NCI-H2107 (cell line): ENCODE data around the gene NHSL1.

Experiments
- DNase-seq: peaks from one replicate; lab custom pipeline; 2025; lab: John Stamatoyannopoulos, UW

Gene NHSL1

GRCh38 chr6:138456401-138456790 is 42.9 kb downstream of the NHSL1 start:
- no peak for DNase-seq

- no peak for DNase-seq
Observed at GRCh38 chr6:138455746-138456400, 43.4 kb downstream of the NHSL1 start.

GRCh38 chr6:138454981-138455706 is 44.1 kb downstream of the NHSL1 start:
- no peak for DNase-seq

- no peak for DNase-seq
Observed at GRCh38 chr6:138451043-138451442, 48.3 kb downstream of the NHSL1 start.

GRCh38 chr6:138450445-138450844 is 48.8 kb downstream of the NHSL1 start:
- no peak for DNase-seq

GRCh38 chr6:138446821-138447220 is 52.5 kb downstream of the NHSL1 start:
- DNase-seq: no peak

GRCh38 chr6:138443979-138444378 is 55.3 kb downstream of the NHSL1 start:
- no peak for DNase-seq

GRCh38 chr6:138442663-138443062 is 56.6 kb downstream of the NHSL1 start:
- DNase-seq: no peak

- no peak for DNase-seq
Observed at GRCh38 chr6:138441965-138442364, 57.3 kb downstream of the NHSL1 start.

- DNase-seq: no peak
Observed at GRCh38 chr6:138440758-138441357, 58.4 kb downstream of the NHSL1 start.

- no peak for DNase-seq
Observed at GRCh38 chr6:138440296-138440695, 59.0 kb downstream of the NHSL1 start.

- no peak for DNase-seq
Observed at GRCh38 chr6:138439546-138439945, 59.7 kb downstream of the NHSL1 start.

GRCh38 chr6:138434925-138435324 is 64.4 kb downstream of the NHSL1 start:
- no peak for DNase-seq

GRCh38 chr6:138434096-138434495 is 65.2 kb downstream of the NHSL1 start:
- DNase-seq: no peak

- DNase-seq: no peak
Observed at GRCh38 chr6:138432063-138432356, 67.3 kb downstream of the NHSL1 start.

GRCh38 chr6:138431256-138432062 is 67.8 kb downstream of the NHSL1 start:
- DNase-seq: no peak

GRCh38 chr6:138430361-138431145 is 68.7 kb downstream of the NHSL1 start:
- DNase-seq: no peak

GRCh38 chr6:138429761-138430160 is 69.5 kb downstream of the NHSL1 start:
- DNase-seq: no peak

GRCh38 chr6:138428944-138429598 is 70.2 kb downstream of the NHSL1 start:
- DNase-seq: no peak

- no peak for DNase-seq
Observed at GRCh38 chr6:138427701-138428100, 71.6 kb downstream of the NHSL1 start.

GRCh38 chr6:138426500-138427123 is 72.7 kb downstream of the NHSL1 start:
- no peak for DNase-seq
